PC-3 (cell line): ENCODE results near the gene ATP6AP1. TPM values are rescaled to one million over a fixed set of nuclear protein-coding genes. Genes with fewer than 3 reads are reported as not detected.

Experiments used
- ATAC-seq: fragments of 200-7000 bp; cut with Tn5 transposase; 2 replicates; pipeline ENCODE4 v1.9.1; 2020; ENCODE audit warnings: mild to moderate bottlenecking, moderate library complexity
- BruUV-seq: library from RNA; stranded (reverse); fragments of 400-500 nt; replicated peaks from 2 replicates; lab custom pipeline; 2021; lab: Mats Ljungman, UMichigan
- CTCF ChIA-PET: fragments of 300-600 bp; sonication (Branson Sonifier 250); formaldehyde crosslinking; loops from one replicate; lab custom pipeline; 2022; ENCODE audit warnings: antibody characterized with exemption; lab: Charles Lee
- POLR2A ChIA-PET: fragments of 300-600 bp; sonication (Branson Sonifier 250); formaldehyde crosslinking; loops from one replicate; lab custom pipeline; 2022; ENCODE audit warnings: antibody characterized with exemption; ENCODE audit not compliant: unreplicated experiment; lab: Charles Lee
- DNase-seq: peaks from one replicate; pipeline ENCODE4 v3.0.0-alpha.2; 2015
- H2AFZ ChIP-seq: fragments of 300-600 bp; sonication (generic); 2 replicates; pipeline ENCODE4 v1.6.0; 2016; ENCODE audit warnings: antibody characterized with exemption, low read length
- H3F3A ChIP-seq: fragments of 300-600 bp; sonication (generic); one replicate; pipeline ENCODE4 v1.6.0; 2017; ENCODE audit warnings: antibody characterized with exemption, low read length, control low read depth, mild to moderate bottlenecking; ENCODE audit not compliant: unreplicated experiment
- H3K27ac ChIP-seq: fragments of 300-600 bp; sonication (generic); 2 replicates; pipeline ENCODE4 v1.5.1; 2016; ENCODE audit warnings: mild to moderate bottlenecking, low read length
- H3K27me3 ChIP-seq: fragments of 300-600 bp; sonication (generic); 2 replicates; pipeline ENCODE4 v1.6.1; 2016; ENCODE audit warnings: low read length, mixed read lengths
- H3K36me3 ChIP-seq: fragments of 300-600 bp; sonication (generic); 2 replicates; pipeline ENCODE4 v1.6.1; 2016; ENCODE audit warnings: low read depth, mixed run types, low read length, mixed read lengths
- H3K4me1 ChIP-seq: fragments of 300-600 bp; sonication (generic); 2 replicates; pipeline ENCODE4 v1.5.1; 2016; ENCODE audit warnings: low read length; ENCODE audit not compliant: insufficient read depth
- H3K4me2 ChIP-seq: fragments of 300-600 bp; sonication (generic); 2 replicates; pipeline ENCODE4 v1.6.0; 2016; ENCODE audit warnings: low read length
- H3K4me3 ChIP-seq: fragments of 300-600 bp; sonication (generic); 2 replicates; pipeline ENCODE4 v1.5.1; 2016; ENCODE audit warnings: mild to moderate bottlenecking, low read length, mixed read lengths
- H3K79me2 ChIP-seq: fragments of 300-600 bp; sonication (generic); 2 replicates; pipeline ENCODE4 v1.6.1; 2017; ENCODE audit warnings: low read length, mixed read lengths
- H3K9ac ChIP-seq: fragments of 300-600 bp; sonication (generic); 2 replicates; pipeline ENCODE4 v1.6.0; 2016; ENCODE audit warnings: mild to moderate bottlenecking, low read length
- H3K9me2 ChIP-seq: fragments of 300-600 bp; sonication (generic); replicated peaks from 2 replicates; pipeline ENCODE4 v1.6.1; 2016; ENCODE audit warnings: mixed run types, low read length, mixed read lengths
- H3K9me3 ChIP-seq: fragments of 300-600 bp; sonication (generic); 2 replicates; pipeline ENCODE4 v1.6.1; 2016; ENCODE audit warnings: low read length, mixed read lengths
- H4K20me1 ChIP-seq: fragments of 300-600 bp; sonication (generic); 2 replicates; pipeline ENCODE4 v1.6.1; 2016; ENCODE audit warnings: low read length, mixed read lengths
- EZH2 ChIP-seq: fragments of 300-600 bp; sonication (generic); IDR thresholded peaks from one replicate; pipeline ENCODE4 v1.6.1; 2017; ENCODE audit warnings: antibody characterized with exemption, mild to moderate bottlenecking, low read length; ENCODE audit not compliant: unreplicated experiment
- EZH2phosphoT487 ChIP-seq: fragments of 300-600 bp; sonication (generic); IDR thresholded peaks from 2 replicates; pipeline ENCODE4 v1.6.1; 2018; ENCODE audit warnings: mild to moderate bottlenecking, antibody characterized with exemption, low read length, borderline replicate concordance
- intact Hi-C: fragments of 100-400 bp; cut with micrococcal nuclease; formaldehyde crosslinking; loops from 2 replicates; pipeline ENCODE4 v1.9.0; 2023
- total RNA-seq: library from RNA; depleted of rRNA; stranded (reverse); fragments of >200 nt; gene quantifications from 2 replicates; pipeline ENCODE4 v1.2.3, GENCODE V29; 2014
- TF ChIP-seq, protein P1 (sequence below): fragments of 300-600 bp; sonication (generic); conservative IDR thresholded peaks from 2 replicates; pipeline ENCODE4 v1.5.1; 2017; ENCODE audit warnings: antibody characterized with exemption, low read depth, mild to moderate bottlenecking, low read length

ATP6AP1 gene
- total RNA-seq, 1 experiment from 2014 or later, result 68.7 TPM

- Histone ChIP-seq H3K27ac (no peak overlapping the region), H3F3A (no peaks in the 10 kb centered on the region), H3K9ac (no peak overlapping the region), H3K9me3 (no peaks in the 10 kb centered on the region), H3K79me2 (no peaks in the 10 kb centered on the region), H3K9me2 (no peaks in the 10 kb centered on the region), H3K4me1 (no peaks in the 10 kb centered on the region), H3K4me3 (no peak overlapping the region), H3K36me3 (no peaks in the 10 kb centered on the region; the same call in 1 of the 2 replicates), H2AFZ (no peak overlapping the region), H3K4me2 (no peak overlapping the region), H3K27me3 (no peaks in the 10 kb centered on the region), H4K20me1 (no peaks in the 10 kb centered on the region)
- no peak for DNase-seq
- CTCF ChIA-PET, result no interaction called here
- POLR2A ChIA-PET, result no interaction called here
- TF ChIP-seq EZH2, result no peak
- TF ChIP-seq EZH2phosphoT487, result no peak
- TF ChIP-seq, protein P1, sequence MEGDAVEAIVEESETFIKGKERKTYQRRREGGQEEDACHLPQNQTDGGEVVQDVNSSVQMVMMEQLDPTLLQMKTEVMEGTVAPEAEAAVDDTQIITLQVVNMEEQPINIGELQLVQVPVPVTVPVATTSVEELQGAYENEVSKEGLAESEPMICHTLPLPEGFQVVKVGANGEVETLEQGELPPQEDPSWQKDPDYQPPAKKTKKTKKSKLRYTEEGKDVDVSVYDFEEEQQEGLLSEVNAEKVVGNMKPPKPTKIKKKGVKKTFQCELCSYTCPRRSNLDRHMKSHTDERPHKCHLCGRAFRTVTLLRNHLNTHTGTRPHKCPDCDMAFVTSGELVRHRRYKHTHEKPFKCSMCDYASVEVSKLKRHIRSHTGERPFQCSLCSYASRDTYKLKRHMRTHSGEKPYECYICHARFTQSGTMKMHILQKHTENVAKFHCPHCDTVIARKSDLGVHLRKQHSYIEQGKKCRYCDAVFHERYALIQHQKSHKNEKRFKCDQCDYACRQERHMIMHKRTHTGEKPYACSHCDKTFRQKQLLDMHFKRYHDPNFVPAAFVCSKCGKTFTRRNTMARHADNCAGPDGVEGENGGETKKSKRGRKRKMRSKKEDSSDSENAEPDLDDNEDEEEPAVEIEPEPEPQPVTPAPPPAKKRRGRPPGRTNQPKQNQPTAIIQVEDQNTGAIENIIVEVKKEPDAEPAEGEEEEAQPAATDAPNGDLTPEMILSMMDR, result no peak
- intact Hi-C loops, result no loop called here
- BruUV-seq, result no TSS peak
- ATAC-seq, result no peak
Measured at GRCh38 chrX:154465601-154466000, 37.1 kb downstream of the ATP6AP1 start.

DNA sequence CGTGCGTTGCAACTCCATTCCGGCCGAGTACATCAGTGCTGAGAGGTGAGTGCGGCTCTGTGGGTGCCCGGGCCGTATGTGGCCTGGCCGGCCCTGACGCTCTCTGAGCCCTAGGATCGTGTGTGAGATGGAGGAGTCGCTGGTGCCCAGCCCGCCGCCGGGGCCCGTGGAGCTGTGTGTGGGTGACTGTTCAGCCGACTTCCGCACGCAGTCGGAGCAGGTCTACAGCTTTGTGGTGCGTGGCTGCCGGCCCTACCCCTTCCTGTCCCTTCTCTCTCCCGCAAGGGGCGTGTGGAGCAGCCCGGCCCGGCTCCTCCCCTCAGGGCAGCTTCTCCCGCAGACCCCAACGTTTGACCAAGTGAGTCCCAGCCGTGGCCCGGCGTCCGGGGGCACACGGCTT is 37.6 kb downstream of the ATP6AP1 start:
- H2AFZ ChIP-seq, result no peak overlapping the region
- ATAC-seq (no peak), DNase-seq (no peak)
- intact Hi-C loops, result no loop called here
- no peak overlapping the region for H3K9ac ChIP-seq
- H3K79me2 ChIP-seq, result no peaks in the 10 kb centered on the region
- no peaks in the 10 kb centered on the region for H3K9me3 ChIP-seq
- no peaks in the 10 kb centered on the region for H4K20me1 ChIP-seq
- TF ChIP-seq, protein P1, result no peak
- TF ChIP-seq EZH2 (no peak), EZH2phosphoT487 (no peak)
- no peak overlapping the region for H3K4me3 ChIP-seq
- H3K4me2 ChIP-seq, result no peak overlapping the region
- no peaks in the 10 kb centered on the region for H3K9me2 ChIP-seq
- no peaks in the 10 kb centered on the region for H3K27me3 ChIP-seq
- no peaks in the 10 kb centered on the region; the same call in 1 of the 2 replicates for H3K36me3 ChIP-seq
- no peak overlapping the region for H3K27ac ChIP-seq
- no peaks in the 10 kb centered on the region for H3K4me1 ChIP-seq
- BruUV-seq, result no TSS peak
- ChIA-PET CTCF (no interaction called here), POLR2A (no interaction called here)
- no peaks in the 10 kb centered on the region for H3F3A ChIP-seq

- no peaks in the 10 kb centered on the region for H3K9me3 ChIP-seq
- no peaks in the 10 kb centered on the region for H3K27me3 ChIP-seq
- H3K4me3 ChIP-seq, result no peak overlapping the region
- CTCF ChIA-PET, result no interaction called here
- no peaks in the 10 kb centered on the region for H3K4me1 ChIP-seq
- no peak overlapping the region for H2AFZ ChIP-seq
- no peaks in the 10 kb centered on the region; the same call in 1 of the 2 replicates for H3K36me3 ChIP-seq
- ATAC-seq (no peak), DNase-seq (no peak)
- BruUV-seq, result no TSS peak
- no peaks in the 10 kb centered on the region for H4K20me1 ChIP-seq
- no peak overlapping the region for H3K27ac ChIP-seq
- no peak overlapping the region for H3K4me2 ChIP-seq
- H3K9ac ChIP-seq, result no peak overlapping the region
- no peaks in the 10 kb centered on the region for H3K9me2 ChIP-seq
- no peaks in the 10 kb centered on the region for H3F3A ChIP-seq
- no peak for TF ChIP-seq EZH2
- TF ChIP-seq, protein P1, result no peak
- TF ChIP-seq EZH2phosphoT487, result no peak
- intact Hi-C loops, result no loop called here
- H3K79me2 ChIP-seq, result no peaks in the 10 kb centered on the region
- POLR2A ChIA-PET, result interaction anchor here (0.6 kb wide), 1 partner anchor 23 kb away, joined by 6 read pairs; the partner anchor contains the start of gene SLC10A3
Measured at GRCh38 chrX:154466907-154467306, 38.4 kb downstream of the ATP6AP1 start.
